Gastroesophageal sphincter (tissue), 4 donors: Measurements from ENCODE around the gene ZEB1. TPM values are rescaled to one million over a fixed set of nuclear protein-coding genes. Genes with fewer than 3 reads are reported as not detected.

Source experiments
- ATAC-seq: fragments of 150-250 bp; one replicate; pipeline ENCODE4 v1.9.1; 2016; ENCODE audit warnings: mild to moderate bottlenecking, moderate library complexity
- H3K27ac ChIP-seq, 4 donors: fragments of 200-600 bp; sonication (generic) in 3 of 4; 1 replicate in 3 of 4; 2 replicates in 1 of 4; pipeline ENCODE4 v1.5.1; 2016 to 2019
- H3K27me3 ChIP-seq: fragments of 200-600 bp; sonication (generic); one replicate; pipeline ENCODE4 v1.5.1; 2019
- H3K36me3 ChIP-seq, 2 donors: fragments of 200-600 bp; sonication (generic); one replicate each; pipeline ENCODE4 v1.5.1; 2019; ENCODE audit warnings: control low read depth in 1 of 2
- H3K4me1 ChIP-seq, 3 donors: fragments of 200-600 bp; sonication (generic); 1 replicate in 2 of 3; 2 replicates in 1 of 3; pipeline ENCODE4 v1.5.1; 2016 to 2019; ENCODE audit warnings: control low read depth in 2 of 3
- H3K4me3 ChIP-seq, 2 donors: fragments of 200-600 bp; sonication (generic); one replicate each; pipeline ENCODE4 v1.5.1; 2019; ENCODE audit warnings: mild to moderate bottlenecking in 1 of 2, moderate library complexity in 1 of 2
- H3K9me3 ChIP-seq, 3 donors: fragments of 200-600 bp; sonication (generic); one replicate each; pipeline ENCODE4 v1.5.1; 2017 to 2019; ENCODE audit warnings: control low read depth in 2 of 3
- EP300 ChIP-seq: sonication (generic); formaldehyde crosslinking; IDR thresholded peaks from one replicate; pipeline ENCODE4 v1.6.1; 2017; ENCODE audit warnings: antibody characterized with exemption, mild to moderate bottlenecking
- POLR2A ChIP-seq, 2 donors: fragments of 450-650 bp; IDR thresholded peaks; one replicate each; pipeline ENCODE4 v1.6.1; 2017; ENCODE audit warnings: antibody characterized with exemption in 2 of 2, mild to moderate bottlenecking in 2 of 2, moderate library complexity in 1 of 2
- POLR2AphosphoS5 ChIP-seq: sonication (generic); formaldehyde crosslinking; IDR thresholded peaks from one replicate; pipeline ENCODE4 v1.6.1; 2017; ENCODE audit warnings: antibody characterized with exemption
- WGBS, 2 donors: methylation state at CpG; one replicate each; pipeline ENCODE4 v1.1.5; 2018; ENCODE audit warnings: low coverage in 1 of 2; 5-methylcytosine and 5-hydroxymethylcytosine counted together
- total RNA-seq, 4 donors: library from RNA; depleted of rRNA; stranded (reverse); fragments of >200 nt; gene quantifications; one replicate each; pipeline ENCODE4 v1.1.0, GENCODE V29; 2016
- TF ChIP-seq, protein P1 (sequence below), 4 experiments: fragments of 200-600 bp in 2 of 4; fragments of 450-650 bp in 2 of 4; sonication (generic) in 1 of 4; IDR thresholded peaks; one replicate each; pipeline ENCODE4 v1.5.1; 2017 to 2019; ENCODE audit warnings: antibody characterized with exemption in 4 of 4, mild to moderate bottlenecking in 2 of 4, moderate library complexity in 2 of 4

ZEB1 gene
- total RNA-seq, 4 donors from 2014 or later, result 191 to 219 (median 198) TPM

GRCh38 chr10:31451766-31452165 is 132.8 kb downstream of the ZEB1 start:
- TF ChIP-seq POLR2AphosphoS5 (no peak), POLR2A (IDR thresholded peaks at IDR 0.05) (no peak), EP300 (no peak)
- TF ChIP-seq, protein P1, sequence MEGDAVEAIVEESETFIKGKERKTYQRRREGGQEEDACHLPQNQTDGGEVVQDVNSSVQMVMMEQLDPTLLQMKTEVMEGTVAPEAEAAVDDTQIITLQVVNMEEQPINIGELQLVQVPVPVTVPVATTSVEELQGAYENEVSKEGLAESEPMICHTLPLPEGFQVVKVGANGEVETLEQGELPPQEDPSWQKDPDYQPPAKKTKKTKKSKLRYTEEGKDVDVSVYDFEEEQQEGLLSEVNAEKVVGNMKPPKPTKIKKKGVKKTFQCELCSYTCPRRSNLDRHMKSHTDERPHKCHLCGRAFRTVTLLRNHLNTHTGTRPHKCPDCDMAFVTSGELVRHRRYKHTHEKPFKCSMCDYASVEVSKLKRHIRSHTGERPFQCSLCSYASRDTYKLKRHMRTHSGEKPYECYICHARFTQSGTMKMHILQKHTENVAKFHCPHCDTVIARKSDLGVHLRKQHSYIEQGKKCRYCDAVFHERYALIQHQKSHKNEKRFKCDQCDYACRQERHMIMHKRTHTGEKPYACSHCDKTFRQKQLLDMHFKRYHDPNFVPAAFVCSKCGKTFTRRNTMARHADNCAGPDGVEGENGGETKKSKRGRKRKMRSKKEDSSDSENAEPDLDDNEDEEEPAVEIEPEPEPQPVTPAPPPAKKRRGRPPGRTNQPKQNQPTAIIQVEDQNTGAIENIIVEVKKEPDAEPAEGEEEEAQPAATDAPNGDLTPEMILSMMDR (IDR thresholded peaks at IDR 0.05), result no peak
- H3K27me3 ChIP-seq, result no peaks in the 10 kb centered on the region
- no peak overlapping the region for H3K27ac ChIP-seq
- peaks cover 0 to 8% (median 0%) of the 10 kb centered on the region in 3 donors for H3K4me1 ChIP-seq
- H3K9me3 ChIP-seq, result no peaks in the 10 kb centered on the region
- no peak for ATAC-seq
- WGBS, 2 donors, result 66 to 71% methylated on average over 2 of the region's 2 CpGs
- no peaks in the 10 kb centered on the region for H3K36me3 ChIP-seq
- no peak overlapping the region for H3K4me3 ChIP-seq

GRCh38 chr10:31456468-31456867 is 137.5 kb downstream of the ZEB1 start:
- H3K4me3 ChIP-seq, result no peak overlapping the region
- peaks cover 0 to 2% of the 10 kb centered on the region in 2 donors for H3K36me3 ChIP-seq
- no peak for ATAC-seq
- WGBS, 2 donors, result 0 to 24% methylated on average over 1 of the region's 1 CpG
- no peak for TF ChIP-seq EP300
- H3K27me3 ChIP-seq, result no peaks in the 10 kb centered on the region
- no peaks in the 10 kb centered on the region for H3K9me3 ChIP-seq
- no peak overlapping the region for H3K27ac ChIP-seq
- H3K4me1 ChIP-seq, result peaks cover 0 to 8% (median 0%) of the 10 kb centered on the region in 3 donors

- Histone ChIP-seq H3K36me3 (peaks cover 0 to 16% of the 10 kb centered on the region in 2 donors), H3K27me3 (no peaks in the 10 kb centered on the region), H3K27ac (no peak overlapping the region), H3K4me1 (peaks cover 0 to 8% (median 0%) of the 10 kb centered on the region in 3 donors), H3K4me3 (no peak overlapping the region), H3K9me3 (peaks cover 0 to 6% (median 0%) of the 10 kb centered on the region in 3 donors)
- 50 to 64% methylated on average over 1 of the region's 1 CpG for WGBS, 2 donors
- ATAC-seq, result no peak
- TF ChIP-seq POLR2AphosphoS5, result no peak
- TF ChIP-seq, protein P1 (IDR thresholded peaks at IDR 0.05), result no peak
- no peak for TF ChIP-seq POLR2A (IDR thresholded peaks at IDR 0.05)
- no peak for TF ChIP-seq EP300
Observed at GRCh38 chr10:31457858-31458257, 138.8 kb downstream of the ZEB1 start.

- Histone ChIP-seq H3K4me3 (no peak overlapping the region), H3K9me3 (peaks cover 0 to 17% (median 0%) of the 10 kb centered on the region in 3 donors), H3K27ac (no peak overlapping the region), H3K4me1 (peaks cover 0 to 8% (median 0%) of the 10 kb centered on the region in 3 donors), H3K36me3 (peaks cover 0 to 27% of the 10 kb centered on the region in 2 donors), H3K27me3 (no peaks in the 10 kb centered on the region)
- TF ChIP-seq EP300 (no peak), POLR2AphosphoS5 (no peak), POLR2A (IDR thresholded peaks at IDR 0.05) (no peak)
- TF ChIP-seq, protein P1 (IDR thresholded peaks at IDR 0.05), result no peak
- ATAC-seq, result no peak
Observed at GRCh38 chr10:31458974-31459373, 140.0 kb downstream of the ZEB1 start.

DNA sequence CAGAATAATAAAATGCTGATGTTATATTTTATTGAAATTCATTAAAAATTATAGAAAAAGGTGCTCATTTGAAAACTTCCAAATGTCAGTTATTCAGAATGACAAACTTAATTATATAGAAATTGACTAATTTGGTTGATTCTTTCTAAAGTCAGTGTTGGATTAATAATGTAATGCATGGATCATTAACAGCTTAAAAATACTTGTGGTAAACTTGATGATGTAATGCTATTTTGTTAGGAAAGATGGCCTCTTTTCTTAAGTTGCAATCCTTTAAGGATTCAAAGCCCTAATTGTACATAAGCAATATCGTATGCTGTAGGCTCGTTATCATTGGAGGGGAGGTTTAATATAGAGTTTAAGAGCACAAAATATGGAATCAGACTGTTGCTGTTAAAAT is 141.2 kb downstream of the ZEB1 start:
- ATAC-seq, result no peak
- H3K9me3 ChIP-seq, result peaks cover 0 to 29% (median 0%) of the 10 kb centered on the region in 3 donors
- peaks cover 0 to 40% of the 10 kb centered on the region in 2 donors for H3K36me3 ChIP-seq
- 80 to 87% methylated on average over 2 of the region's 2 CpGs for WGBS, 2 donors
- no peak overlapping the region for H3K4me3 ChIP-seq
- H3K4me1 ChIP-seq, result peaks cover 0 to 8% (median 0%) of the 10 kb centered on the region in 3 donors
- no peaks in the 10 kb centered on the region for H3K27me3 ChIP-seq
- no peak overlapping the region for H3K27ac ChIP-seq
- TF ChIP-seq, protein P1 (IDR thresholded peaks at IDR 0.05), result no peak
- no peak for TF ChIP-seq EP300
- TF ChIP-seq POLR2AphosphoS5, result no peak
- TF ChIP-seq POLR2A (IDR thresholded peaks at IDR 0.05), result no peak
